HFF-Myc (cell line): Measurements from ENCODE around the gene COX5B.
"Not testable (repeated sequence)": the region's sequence is repeated elsewhere in the genome, so short reads cannot be mapped to it uniquely, and the experiment has no call there.

ENCODE experiments used
- DNase-seq: peaks from one replicate; pipeline ENCODE4 v3.0.0-alpha.2; 2011; ENCODE audit warnings: low read depth; ENCODE audit errors: extremely low read depth
- H3K4me3 ChIP-seq: replicated peaks from 2 replicates; pipeline ENCODE4 v1.5.1; 2011; ENCODE audit warnings: low read depth, mild to moderate bottlenecking, control low read depth, low read length
- CTCF ChIP-seq: IDR thresholded peaks from 2 replicates; pipeline ENCODE4 v1.5.1; 2012; ENCODE audit warnings: mild to moderate bottlenecking, low read depth, low read length, control low read depth; ENCODE audit errors: missing control alignments

COX5B gene

DNA sequence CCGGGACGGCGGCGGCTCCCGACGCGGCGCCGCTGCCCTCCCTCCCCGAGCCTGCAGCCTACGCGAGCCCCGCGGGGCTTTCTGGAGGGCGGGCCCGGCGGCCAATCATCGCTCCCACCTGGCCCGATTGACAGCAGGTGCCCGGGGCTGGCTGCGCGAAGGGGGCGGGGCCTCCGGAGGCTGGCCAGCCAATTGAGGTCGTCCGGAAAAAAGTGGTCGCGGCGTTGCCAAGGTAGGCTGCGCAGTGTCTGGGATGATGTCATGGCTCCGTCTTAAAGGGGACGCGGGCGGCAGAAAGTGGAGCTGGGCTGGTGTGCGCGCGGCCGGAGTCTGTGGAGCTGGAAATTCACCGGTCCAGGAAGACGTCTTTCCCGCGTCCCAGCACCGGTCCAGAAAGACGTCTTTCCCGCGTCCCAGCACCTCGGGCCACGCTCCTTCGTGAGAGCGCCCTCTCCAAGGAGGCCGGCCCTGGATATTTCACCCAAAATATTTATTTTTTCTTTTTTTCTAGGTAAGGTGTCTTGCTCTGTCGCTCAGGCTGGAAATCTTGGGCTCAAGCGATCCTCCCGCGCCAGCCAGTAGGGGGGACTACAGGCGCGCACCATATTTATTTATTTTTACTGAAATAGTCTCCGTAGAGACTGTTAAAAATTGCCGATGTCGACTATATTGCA, 18.2 kb downstream of the COX5B start, which contains the start of gene ACTR1B:
Gene ACTR1B, minus strand, starts transcription at position 83 of the 674 bp plus-strand sequence. CDS start 154 bp downstream, outside the sequence.
- peak; percentile 53 for TF ChIP-seq CTCF
- DNase-seq = peak; percentile 97
- peak within 1 kb of the TSS; percentile 93 for H3K4me3 ChIP-seq

DNA sequence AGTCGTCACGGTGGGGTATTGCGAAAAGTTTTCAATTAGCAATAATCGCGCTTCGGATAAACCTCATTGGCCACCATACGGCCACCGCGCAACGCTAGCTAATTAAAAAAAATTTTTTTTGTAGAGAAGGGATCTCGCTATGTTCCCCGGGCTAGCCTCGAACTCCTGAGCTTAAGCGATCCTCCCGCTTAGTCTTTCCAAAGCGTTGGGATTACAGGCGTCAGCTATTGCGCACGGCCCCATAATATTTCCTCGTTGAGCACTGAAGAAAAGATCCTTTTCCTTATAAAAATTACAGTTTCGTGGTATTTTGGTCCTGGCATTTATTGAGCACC, 18.7 kb downstream of the COX5B start:
- DNase-seq = no peak
- H3K4me3 ChIP-seq = peak overlapping the region; percentile 93
- TF ChIP-seq CTCF = no peak

DNA sequence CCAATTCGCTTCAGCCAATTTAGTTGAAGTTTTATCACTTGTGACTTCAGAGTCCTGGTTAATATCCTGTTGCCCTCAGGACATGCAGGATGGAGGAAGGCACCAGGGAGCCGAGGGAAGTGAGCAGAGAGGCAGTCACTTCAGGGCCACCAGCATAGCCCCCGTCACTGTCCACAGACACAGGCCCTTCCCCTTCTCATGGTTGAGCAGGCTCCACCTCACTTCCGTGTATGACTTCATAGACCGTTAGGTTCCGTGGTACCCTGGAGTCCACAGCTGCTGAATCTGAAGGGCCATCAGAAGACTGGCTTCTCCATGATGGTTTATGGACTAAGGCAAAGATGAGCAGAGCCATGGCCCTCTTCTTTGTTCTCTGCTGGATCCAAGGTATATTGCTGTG, 23.6 kb downstream of the COX5B start, which contains the start of gene C2orf92:
Gene C2orf92, plus strand, starts transcription at position 266 of the 400 bp plus-strand sequence. Its CDS starts 76 bp downstream, at position 342.
- H3K4me3 ChIP-seq = no peak within 1 kb of the TSS
- DNase-seq = no peak
- TF ChIP-seq CTCF = no peak

- no peak for TF ChIP-seq CTCF
- no peak for DNase-seq
- H3K4me3 ChIP-seq = no peak overlapping the region
These were observed 24.6 kb downstream of the COX5B start for GRCh38 chr2:97670471-97670870.

DNA sequence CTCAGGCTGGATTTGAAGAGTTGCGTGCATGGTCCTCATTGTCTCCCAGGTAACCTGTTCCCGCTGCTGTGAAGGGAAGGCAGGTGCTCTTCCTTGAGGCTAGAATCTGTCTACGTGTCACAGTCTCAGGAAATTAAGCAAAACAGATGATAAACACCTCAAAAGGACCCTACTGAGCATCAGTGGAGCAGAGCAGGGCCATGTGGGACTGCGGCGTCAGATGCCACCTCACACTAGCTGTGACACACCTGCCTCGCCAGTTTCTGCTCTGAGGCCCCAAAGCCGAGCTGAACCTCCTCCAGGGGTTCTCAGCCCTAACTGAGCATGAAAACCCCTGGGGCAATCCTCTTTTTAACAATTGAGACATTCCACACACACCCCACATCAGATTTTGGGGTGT, 25.7 kb downstream of the COX5B start:
- DNase-seq = no peak
- no peak for TF ChIP-seq CTCF
- H3K4me3 ChIP-seq = no peak overlapping the region

GRCh38 chr2:97672606-97673140, 26.8 kb downstream of the COX5B start:
- DNase-seq = not testable (repeated sequence)

DNA sequence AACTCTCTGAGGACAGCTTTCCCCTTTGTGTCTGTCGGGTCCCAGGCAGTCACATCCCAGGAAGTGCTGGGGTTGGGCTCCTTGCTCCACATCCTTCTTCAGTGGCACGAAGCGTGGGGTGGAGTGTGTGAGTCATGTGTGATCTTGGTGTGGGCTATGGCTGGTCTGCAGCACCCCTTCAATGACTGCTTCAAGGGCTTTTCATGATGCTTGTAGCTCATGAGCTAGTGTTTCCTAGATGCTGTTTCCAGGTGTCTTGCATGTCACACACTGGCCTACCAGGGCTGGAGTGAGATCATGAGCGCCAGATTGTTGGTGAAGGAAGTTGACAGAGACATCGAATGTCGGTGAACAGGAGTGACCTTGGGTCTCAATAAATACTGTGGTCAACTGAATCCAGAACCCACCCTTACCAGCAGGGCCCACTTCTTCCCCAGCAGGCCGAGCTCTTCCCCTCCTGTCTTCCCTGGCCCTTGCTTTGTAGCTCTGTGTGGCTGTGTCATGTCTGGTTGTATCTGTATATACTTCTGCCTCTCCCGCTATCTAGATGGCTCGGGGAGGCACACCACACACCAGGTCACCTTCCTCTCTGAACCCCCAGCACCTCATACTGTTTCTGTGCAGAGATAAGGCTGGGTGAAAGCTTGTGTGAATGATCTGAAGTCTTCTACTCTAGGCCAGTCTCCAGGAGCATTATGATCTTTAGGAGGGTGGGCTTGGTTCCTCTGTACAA, 27.5 kb downstream of the COX5B start:
- H3K4me3 ChIP-seq = no peak overlapping the region
- no peak for TF ChIP-seq CTCF
- no peak for DNase-seq

More at GRCh38 chr2:97672606-97673140, 26.8 kb downstream of the COX5B start:
- not testable (repeated sequence) for H3K4me3 ChIP-seq
